GM19240 (cell line): ENCODE results near the gene SOX10.

Experiments
- DNase-seq: peaks from one replicate; pipeline ENCODE4 v3.0.0; 2011; ENCODE audit warnings: low spot score; ENCODE audit not compliant: insufficient read length

Gene SOX10

DNA sequence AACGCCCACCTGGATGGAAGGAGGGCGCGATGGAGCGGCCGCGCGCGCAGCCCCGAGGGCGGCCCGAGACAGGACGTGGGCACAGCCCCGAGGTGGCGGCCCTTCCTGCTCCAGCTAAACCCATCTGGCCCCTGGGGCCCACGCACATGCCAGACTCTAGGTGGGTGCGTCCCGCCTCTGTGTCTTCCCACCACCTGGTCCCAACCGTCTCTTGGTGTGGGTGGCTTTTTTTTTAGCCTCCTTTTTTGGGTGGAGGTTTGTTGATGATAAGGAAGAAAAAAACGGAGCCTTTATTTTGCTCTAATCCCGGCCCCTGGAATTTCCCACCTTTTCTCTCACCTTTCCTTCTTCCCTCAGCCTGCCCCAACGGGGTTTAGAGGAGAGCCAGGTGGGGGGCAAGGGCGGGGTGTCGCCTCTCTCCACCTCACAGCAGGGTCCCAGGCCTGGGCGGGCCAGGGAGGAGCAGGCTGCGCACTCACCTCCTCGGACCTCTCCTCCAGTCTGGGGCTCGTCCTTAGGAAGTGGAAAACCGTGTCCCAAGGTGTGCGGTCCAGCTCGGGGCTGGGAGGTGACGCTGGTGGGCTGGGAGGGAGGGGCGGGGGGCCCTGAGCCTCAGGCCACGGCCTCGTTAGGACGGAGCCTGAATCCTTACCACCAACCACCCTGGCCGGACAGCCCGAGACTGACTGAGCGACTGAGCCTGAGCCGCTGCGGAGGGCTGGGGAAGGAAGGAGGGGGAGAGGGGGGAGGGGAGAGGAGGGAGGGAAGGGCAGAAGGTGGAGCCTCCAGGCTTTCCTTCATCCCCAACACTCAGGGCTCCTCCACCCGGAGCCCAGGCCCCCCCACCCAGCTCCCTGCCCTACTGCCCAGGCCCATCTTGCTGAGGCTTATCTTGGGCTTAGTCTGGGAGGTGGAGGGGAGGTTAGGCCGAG lies at the start of gene SOX10:
Gene SOX10, minus strand, starts transcription at position 696 of the 932 bp plus-strand sequence. CDS start 771 bp downstream, outside the sequence.
- no peak for DNase-seq

DNA sequence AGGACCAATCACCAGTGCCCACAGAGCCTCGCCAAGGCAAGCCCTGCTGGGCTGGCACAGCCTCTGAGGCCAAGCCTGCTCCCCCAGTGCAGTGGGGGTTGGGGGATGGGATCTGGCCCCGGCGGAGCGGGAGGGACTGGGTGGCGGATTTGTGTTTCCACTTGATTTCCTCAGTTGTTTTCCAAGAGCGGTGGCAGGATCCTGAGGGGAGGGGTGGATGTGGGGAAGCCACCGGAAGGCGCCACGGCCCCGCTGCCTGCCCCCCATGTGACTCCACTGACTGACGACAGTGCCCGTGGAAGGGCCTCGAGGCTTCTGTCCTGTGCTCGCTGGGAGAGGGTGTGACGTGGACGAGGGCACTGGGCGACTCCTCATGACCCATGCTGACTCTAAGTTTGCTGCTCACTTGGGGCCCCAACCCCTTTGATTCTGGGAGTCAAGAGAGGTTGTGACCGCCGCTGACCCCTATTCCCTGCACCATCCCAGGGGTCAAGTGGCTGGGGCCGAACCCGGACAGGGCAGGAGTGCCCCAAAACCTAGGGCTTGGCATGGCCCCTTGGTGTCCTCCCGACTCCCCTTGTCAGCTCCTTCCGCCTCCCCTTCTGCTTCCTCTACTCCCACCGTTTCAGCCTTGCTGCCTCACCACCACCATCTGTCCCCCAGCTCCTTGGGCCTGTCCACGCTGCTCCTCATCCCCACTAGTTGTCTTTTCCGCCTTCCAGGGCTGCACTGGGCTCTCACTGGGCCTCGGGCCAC lies 49.3 kb upstream of the SOX10 start:
- no peak for DNase-seq

DNA sequence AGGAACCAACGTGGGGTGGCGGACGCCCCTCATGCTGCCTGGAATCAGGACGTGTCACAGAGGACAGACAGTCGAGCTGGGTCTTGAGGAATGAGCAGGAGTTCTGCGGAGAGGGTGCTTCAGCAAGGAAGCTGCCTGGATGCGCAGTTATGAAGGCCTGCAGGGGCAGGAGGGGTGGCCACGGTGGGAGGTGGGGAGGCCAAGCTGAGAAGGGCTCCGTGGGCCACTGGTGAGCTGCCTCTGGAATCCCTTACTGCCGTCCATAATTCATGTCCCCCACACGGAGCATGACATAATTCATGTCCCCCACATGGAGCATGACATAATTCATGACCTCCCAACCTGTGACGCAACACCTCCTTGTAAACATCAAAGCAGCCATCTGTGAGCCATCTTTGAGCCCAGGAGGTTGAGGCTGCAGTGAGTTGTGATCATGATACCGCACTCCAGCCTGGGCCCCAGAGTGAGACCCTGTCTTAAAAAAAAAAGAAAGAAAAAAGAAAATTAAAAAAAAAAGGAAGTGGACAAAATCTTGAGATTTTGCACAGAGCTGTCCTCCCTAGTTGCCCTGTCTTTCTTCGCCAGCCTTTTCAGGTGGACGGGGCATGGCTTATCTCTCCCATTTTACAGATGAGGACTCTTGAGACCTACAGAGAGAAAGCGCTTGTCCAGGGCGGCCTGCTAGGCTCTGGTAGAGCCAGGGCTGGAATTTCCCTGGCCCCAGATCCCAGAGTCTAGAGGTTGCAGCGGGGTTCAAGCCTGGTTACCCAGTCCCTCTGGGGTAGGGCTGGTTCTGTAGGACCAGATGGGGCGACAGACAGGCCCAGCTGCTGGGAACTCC lies 48.5 kb upstream of the SOX10 start:
- no peak for DNase-seq

DNA sequence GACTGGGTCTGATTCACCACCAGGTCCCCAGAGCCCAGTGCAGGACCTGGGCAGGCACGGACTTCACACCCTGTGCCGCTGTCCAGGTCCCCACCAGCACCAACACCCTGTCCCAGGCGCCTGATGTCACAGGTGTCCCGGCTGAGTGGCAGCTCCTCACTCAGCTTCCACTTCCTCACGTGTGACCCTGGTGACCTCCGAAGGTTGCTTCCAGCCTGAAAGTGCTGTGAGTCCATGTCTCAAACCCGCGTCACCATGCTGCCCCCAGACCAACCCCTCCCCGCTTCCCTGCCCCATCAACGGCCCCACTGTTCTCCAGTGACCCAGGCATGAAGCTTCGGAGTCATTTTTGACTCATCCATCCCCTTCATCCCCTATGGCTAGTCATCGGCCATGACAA lies 47.1 kb upstream of the SOX10 start:
- no peak for DNase-seq

DNA sequence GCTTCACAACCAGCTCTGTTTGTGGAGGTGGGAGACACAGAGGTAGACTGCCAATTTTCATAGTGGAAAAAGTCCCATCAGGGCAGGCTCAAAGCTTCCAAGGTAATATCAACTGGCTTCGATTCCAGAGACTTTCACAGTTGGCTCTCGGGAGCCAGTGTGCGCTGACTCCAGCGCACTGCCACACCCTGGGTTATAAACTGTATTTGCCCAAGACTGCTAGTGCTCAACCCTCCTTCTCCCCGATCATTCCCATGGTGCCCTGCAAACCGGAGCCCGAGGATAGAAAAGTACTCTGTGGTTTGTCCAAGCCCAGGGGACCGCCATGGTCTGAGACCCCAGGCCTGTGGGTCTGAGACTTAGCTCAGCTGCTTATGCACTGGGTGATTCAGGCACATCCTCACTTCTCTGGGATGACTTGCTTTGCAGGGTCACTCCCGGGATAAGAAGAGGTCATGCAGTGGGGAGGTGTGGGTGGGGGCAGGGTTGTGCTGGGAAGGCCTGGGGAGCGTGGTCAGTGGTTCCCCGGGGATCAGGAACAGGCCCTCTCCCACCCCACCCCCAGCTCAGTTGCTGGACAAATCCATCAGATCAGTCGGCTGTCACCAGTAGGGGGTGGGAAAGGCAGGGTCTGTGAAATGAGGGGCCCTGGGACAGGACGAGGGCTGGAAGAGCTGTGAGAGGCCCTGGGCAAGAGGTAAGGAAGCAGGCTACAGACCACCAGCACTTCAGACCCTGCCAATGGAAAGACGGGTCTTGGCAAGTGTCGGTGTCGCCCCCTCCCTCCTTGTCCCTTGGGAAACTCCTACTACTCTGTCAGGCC lies 46.2 kb upstream of the SOX10 start:
- no peak for DNase-seq

GRCh38 chr22:38029901-38030300 lies 45.5 kb upstream of the SOX10 start:
- no peak for DNase-seq

- DNase-seq = no peak
Observed at GRCh38 chr22:38029370-38029769, 45.0 kb upstream of the SOX10 start.

GRCh38 chr22:38028344-38029130 lies 44.2 kb upstream of the SOX10 start:
- no peak for DNase-seq

GRCh38 chr22:38027487-38027886 lies 43.1 kb upstream of the SOX10 start:
- DNase-seq = no peak

DNA sequence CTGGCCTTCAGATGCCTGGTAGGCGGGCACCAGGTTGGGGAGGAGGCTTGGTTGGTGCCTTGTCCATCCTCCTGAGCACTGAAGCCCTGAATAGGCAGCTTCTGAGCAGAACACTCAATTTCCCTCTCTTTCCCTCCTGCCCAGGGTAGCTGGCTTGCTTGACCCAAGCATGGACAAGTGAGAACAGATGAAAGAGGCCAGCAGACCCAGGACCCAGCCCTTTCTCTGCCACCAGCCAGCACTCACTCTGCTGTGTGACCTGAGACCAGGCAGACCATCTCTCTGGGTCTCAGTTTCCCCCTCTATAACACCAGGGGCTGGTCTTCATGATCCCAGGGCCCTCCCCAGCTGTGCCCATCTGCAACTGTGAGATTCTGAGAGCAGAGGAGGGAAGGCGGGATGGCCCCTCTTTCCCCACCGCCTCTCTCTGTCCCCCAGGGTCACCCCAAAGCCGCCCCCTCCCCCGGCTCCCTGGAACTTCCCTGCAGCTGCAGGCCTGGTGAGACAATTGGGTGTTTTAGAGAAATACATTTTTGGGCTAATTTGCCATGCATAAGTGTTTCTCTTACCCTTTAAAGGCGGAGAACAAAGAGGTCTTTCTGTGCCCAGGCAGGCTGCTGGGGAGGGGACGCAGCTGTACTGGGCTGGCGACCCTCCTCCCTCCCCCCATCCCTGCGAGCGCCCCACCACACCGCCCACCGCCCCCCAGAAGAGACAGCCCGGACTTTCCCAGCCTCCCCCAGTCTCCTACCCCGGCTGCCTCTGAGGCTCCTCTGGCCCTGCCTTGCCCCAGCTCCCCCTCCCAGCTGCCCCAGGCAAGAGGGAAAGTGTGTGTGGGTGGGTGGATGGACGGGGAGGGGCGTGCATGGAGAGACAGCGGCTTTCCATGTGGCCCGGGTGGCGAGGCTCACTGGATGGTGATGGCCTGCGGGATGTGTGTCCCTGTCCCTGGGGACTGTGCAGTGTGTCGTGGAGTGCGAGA lies 42.1 kb upstream of the SOX10 start:
- DNase-seq = no peak

DNA sequence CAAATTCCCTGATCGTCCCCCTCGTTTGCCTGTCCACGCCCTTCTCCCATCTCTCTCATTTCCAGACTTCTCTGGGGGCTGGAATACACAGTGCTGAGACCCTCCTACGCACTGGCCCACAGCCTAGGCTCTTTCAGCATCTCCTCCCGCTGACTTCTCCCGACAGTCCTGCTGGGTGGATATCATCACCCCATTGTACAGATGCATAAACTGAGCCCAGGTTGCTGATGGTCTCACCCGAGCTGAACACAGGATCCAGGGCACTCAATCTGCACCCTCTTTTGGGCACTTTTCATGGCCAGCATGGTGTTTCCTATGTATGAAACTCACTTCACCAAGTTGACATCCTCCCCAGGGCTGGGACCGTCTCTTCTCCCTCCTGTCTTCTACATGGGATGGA lies 41.2 kb upstream of the SOX10 start:
- no peak for DNase-seq

DNA sequence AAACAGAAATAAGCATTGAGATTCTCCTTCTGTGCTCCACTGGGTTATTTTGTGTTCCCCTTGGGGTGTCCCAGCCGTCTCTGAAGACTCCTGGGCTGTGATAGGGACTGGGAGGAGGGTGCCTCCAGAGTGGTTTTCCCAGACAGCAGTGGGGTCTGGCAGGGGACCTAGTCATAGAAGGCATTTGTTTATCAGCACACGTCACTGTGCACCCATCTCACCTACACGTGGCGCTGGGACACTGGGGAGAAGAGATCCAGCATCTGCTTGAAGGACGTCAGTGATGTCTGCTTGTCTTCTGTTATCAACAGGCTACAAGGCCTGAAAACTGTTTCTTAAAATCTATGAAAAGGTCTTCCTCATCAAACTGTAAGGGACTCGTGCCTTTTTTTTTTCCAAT lies 38.7 kb upstream of the SOX10 start:
- DNase-seq = no peak

DNA sequence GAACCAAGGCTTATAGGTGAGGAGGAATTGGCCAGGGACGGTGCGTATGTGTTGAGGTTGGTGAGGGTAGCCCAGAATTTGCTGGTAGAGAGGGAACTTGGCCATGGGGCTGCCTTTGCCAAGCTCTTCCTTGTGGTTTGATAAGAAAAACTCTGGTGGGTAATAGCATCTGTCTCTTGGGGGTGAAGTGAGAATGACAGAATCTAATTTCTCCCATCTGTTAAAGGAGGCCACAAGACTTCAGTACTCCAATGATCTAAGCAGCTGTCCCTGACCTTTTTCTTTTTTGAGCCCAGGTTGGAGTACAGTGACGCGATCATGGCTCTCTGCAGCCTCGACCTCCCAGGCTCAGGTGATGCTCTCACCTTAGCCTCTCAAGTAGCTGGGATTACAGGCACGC lies 36.9 kb upstream of the SOX10 start:
- DNase-seq = no peak

- no peak for DNase-seq
Observed at GRCh38 chr22:38018938-38019827, 34.8 kb upstream of the SOX10 start.

DNA sequence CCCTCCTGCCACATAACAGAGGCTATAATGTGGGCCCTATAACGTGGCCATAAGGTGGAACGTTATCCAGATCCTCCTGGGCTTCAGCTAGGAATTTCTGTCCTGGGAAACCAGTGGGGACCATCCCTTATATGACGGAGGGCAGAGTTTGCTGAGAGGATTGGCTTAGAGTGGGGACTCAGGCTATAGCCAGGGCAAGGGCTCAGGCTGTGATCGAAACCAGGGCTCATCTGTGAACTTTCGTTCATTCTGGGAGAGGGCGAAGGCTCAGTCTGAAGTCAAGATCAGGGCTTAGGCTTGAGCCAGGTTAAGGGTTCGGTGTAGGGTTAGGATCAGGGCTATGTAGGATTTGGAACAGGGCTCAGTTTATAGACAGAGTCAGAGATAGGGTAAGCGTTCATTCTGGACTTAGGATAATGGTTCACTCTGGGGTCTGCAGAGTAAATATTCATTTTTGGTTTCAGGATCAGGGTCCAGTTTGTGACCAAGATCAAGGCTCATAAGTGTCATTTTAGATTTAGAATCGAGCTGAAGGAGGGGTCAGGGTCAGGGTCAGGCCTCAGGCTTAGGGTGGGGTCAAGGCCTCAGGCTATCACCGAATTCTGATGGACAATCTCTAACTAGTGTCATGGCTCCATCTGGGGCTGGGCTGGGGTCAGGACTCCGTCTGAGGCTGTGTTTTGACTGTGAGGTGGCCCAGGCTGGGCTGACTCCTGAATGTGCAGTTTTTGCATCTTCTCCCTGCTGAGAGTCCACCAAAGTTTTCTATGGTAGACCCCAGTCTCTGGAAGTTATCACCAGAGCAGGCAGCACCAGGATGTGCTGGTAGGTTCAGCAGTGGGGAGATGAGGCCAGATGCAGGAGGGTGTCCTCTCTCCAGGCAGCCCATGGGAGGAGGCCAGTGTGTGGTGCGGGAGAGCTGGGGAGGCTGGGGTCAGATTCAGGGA lies 33.9 kb upstream of the SOX10 start:
- DNase-seq = no peak

DNA sequence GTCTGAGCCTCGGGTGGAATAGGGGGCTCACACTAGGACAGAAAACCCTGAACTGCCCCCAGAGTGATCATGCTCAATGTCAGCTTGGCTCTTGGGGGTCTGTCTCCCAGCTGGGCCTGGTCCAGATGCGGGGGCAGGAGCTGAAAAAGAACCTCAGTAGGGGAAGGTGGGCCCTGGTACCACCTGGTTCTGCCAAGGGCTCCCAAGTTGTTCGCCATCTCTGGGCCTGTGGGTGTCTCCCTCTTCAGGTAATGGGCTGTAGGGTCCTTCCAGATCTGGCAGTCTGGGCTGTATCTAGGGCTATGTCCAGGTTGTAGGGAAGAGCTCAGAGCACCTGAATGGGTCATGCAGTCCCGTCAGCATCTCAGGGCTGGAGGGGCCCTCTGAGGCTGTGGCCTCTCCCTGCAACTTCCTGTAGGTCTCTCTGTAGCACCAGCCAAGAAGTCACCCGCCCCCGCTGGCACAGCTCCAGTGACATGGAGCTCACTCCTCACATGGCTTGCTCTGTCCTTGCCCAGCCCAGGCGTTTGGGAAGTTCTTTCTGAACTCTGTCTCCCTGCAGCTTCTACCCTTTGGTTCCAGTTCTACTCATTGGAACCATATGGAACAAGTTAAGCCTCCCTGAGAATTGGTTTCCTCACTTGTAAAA lies 33.0 kb upstream of the SOX10 start:
- DNase-seq = no peak
